Measurements from ENCODE around the gene ARHGAP42. TPM values are rescaled to one million over a fixed set of nuclear protein-coding genes. Genes with fewer than 3 reads are reported as not detected.

Gene ARHGAP42
- total RNA-seq, 5 donors from 2014 or later (not counting 1 experiment from before 2014, with no cell fraction given) = 0.13 to 0.82 (median 0.49) TPM

- H3K27ac ChIP-seq (ENCODE audit: low read length) = no peak overlapping the region
- H3K27me3 ChIP-seq (replicated peaks in 1 of 2; ENCODE audit: control insufficient read depth in 2 of 2, extremely low read depth in 1 of 2, insufficient read depth in 2 of 2, low read length in 1 of 2) = no peaks in the 10 kb centered on the region
- Mint-ChIP-seq H3K4me1 (no peaks in the 10 kb centered on the region), H3K4me3 (no peak overlapping the region), H3K9me3 (peaks cover 0 to 4% (median 3%) of the 10 kb centered on the region in 3 donors), H3K27me3 (no peaks in the 10 kb centered on the region), H3K36me3 (no peaks in the 10 kb centered on the region), H3K27ac (no peak overlapping the region)
- no peaks in the 10 kb centered on the region for H3K4me1 ChIP-seq (ENCODE audit: control insufficient read depth in 1 of 2, extremely low read depth in 1 of 2, insufficient read depth in 2 of 2, low read length in 2 of 2)
- DNase-seq (no peak), ATAC-seq (replicated peaks in 1 of 4) (no peak)
- H3K4me3 ChIP-seq (ENCODE audit: control insufficient read depth in 1 of 2, extremely low read depth in 1 of 2, low read length in 1 of 2) = no peak overlapping the region
- ChIA-PET CTCF (no interaction called here), POLR2A (no interaction called here)
- H3K9me3 ChIP-seq = no peaks in the 10 kb centered on the region
- no peaks in the 10 kb centered on the region for H3K36me3 ChIP-seq (ENCODE audit: control insufficient read depth in 2 of 2, extremely low read depth in 1 of 2, insufficient read depth in 1 of 2, low read length in 1 of 2)
Observed at GRCh38 chr11:100791103-100791502, 104.0 kb downstream of the ARHGAP42 start.

GRCh38 chr11:100791860-100792259 is 104.8 kb downstream of the ARHGAP42 start:
- H3K36me3 ChIP-seq (ENCODE audit: control insufficient read depth in 2 of 2, extremely low read depth in 1 of 2, insufficient read depth in 1 of 2, low read length in 1 of 2) = no peaks in the 10 kb centered on the region
- POLR2A ChIA-PET = no interaction called here

GRCh38 chr11:100793525-100793924 is 106.4 kb downstream of the ARHGAP42 start:
- Mint-ChIP-seq H3K4me3 (no peak overlapping the region), H3K27ac (no peak overlapping the region), H3K4me1 (no peaks in the 10 kb centered on the region), H3K27me3 (no peaks in the 10 kb centered on the region), H3K9me3 (peaks cover 0 to 4% (median 3%) of the 10 kb centered on the region in 3 donors), H3K36me3 (no peaks in the 10 kb centered on the region)
- Histone ChIP-seq H3K36me3 (ENCODE audit: control insufficient read depth in 2 of 2, extremely low read depth in 1 of 2, insufficient read depth in 1 of 2, low read length in 1 of 2) (no peaks in the 10 kb centered on the region), H3K27me3 (replicated peaks in 1 of 2; ENCODE audit: control insufficient read depth in 2 of 2, extremely low read depth in 1 of 2, insufficient read depth in 2 of 2, low read length in 1 of 2) (no peaks in the 10 kb centered on the region), H3K4me1 (ENCODE audit: control insufficient read depth in 1 of 2, extremely low read depth in 1 of 2, insufficient read depth in 2 of 2, low read length in 2 of 2) (no peaks in the 10 kb centered on the region), H3K27ac (ENCODE audit: low read length) (no peak overlapping the region), H3K9me3 (no peaks in the 10 kb centered on the region), H3K4me3 (ENCODE audit: control insufficient read depth in 1 of 2, extremely low read depth in 1 of 2, low read length in 1 of 2) (no peak overlapping the region)
- WGBS (ENCODE audit: insufficient coverage) = no CpG with 5 or more reads among the region's 2 CpGs
- ChIA-PET POLR2A (no interaction called here), CTCF (no interaction called here)
- DNase-seq (no peak), ATAC-seq (replicated peaks in 1 of 4) (no peak)

More at GRCh38 chr11:100791860-100792259, 104.8 kb downstream of the ARHGAP42 start:
- Mint-ChIP-seq H3K27ac (no peak overlapping the region), H3K4me3 (no peak overlapping the region), H3K9me3 (peaks cover 0 to 4% (median 3%) of the 10 kb centered on the region in 3 donors), H3K4me1 (no peaks in the 10 kb centered on the region), H3K36me3 (no peaks in the 10 kb centered on the region), H3K27me3 (no peaks in the 10 kb centered on the region)
- Histone ChIP-seq H3K4me3 (ENCODE audit: control insufficient read depth in 1 of 2, extremely low read depth in 1 of 2, low read length in 1 of 2) (no peak overlapping the region), H3K27me3 (replicated peaks in 1 of 2; ENCODE audit: control insufficient read depth in 2 of 2, extremely low read depth in 1 of 2, insufficient read depth in 2 of 2, low read length in 1 of 2) (no peaks in the 10 kb centered on the region), H3K27ac (ENCODE audit: low read length) (no peak overlapping the region), H3K9me3 (no peaks in the 10 kb centered on the region), H3K4me1 (ENCODE audit: control insufficient read depth in 1 of 2, extremely low read depth in 1 of 2, insufficient read depth in 2 of 2, low read length in 2 of 2) (no peaks in the 10 kb centered on the region)
- WGBS (ENCODE audit: insufficient coverage) = no CpG with 5 or more reads among the region's 1 CpG
- no peak for ATAC-seq (replicated peaks in 1 of 4)
- CTCF ChIA-PET = no interaction called here
- DNase-seq = no peak

- no CpG with 5 or more reads among the region's 2 CpGs for WGBS (ENCODE audit: insufficient coverage)
Observed at GRCh38 chr11:100794446-100794845, 107.4 kb downstream of the ARHGAP42 start.

DNA sequence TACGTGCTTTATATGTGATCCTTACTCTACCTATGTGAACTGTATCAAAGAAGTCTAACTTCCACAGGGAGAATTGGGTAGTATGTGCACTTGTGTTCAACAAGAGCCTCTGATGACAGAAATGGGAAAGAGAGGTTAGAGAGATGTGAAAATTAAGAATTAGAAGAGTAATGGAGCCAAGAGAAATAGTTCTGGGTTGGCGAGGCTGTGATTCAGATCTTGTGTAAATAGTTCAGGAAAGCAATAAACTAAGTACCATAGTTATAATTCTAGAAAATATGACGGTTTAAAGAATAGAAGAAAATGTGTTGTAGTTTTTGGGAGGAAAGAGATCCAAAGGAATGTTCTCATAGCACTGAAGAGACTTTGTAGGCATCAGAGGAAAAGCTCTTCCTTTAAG is 112.4 kb downstream of the ARHGAP42 start:
- POLR2A ChIA-PET = no interaction called here

More at GRCh38 chr11:100794446-100794845, 107.4 kb downstream of the ARHGAP42 start:
- CTCF ChIA-PET = interaction anchor here in 1 of 2 donors (0.6 kb wide), 1 partner anchor 9 kb away, joined by 3 read pairs; no protein-coding TSS in a partner anchor
- Mint-ChIP-seq H3K36me3 (no peaks in the 10 kb centered on the region), H3K4me1 (no peaks in the 10 kb centered on the region), H3K27me3 (no peaks in the 10 kb centered on the region), H3K9me3 (peaks cover 0 to 4% (median 0%) of the 10 kb centered on the region in 3 donors), H3K4me3 (no peak overlapping the region), H3K27ac (no peak overlapping the region)
- no peaks in the 10 kb centered on the region for H3K4me1 ChIP-seq (ENCODE audit: control insufficient read depth in 1 of 2, extremely low read depth in 1 of 2, insufficient read depth in 2 of 2, low read length in 2 of 2)
- H3K4me3 ChIP-seq (ENCODE audit: control insufficient read depth in 1 of 2, extremely low read depth in 1 of 2, low read length in 1 of 2) = no peak overlapping the region
- POLR2A ChIA-PET = no interaction called here
- H3K27ac ChIP-seq (ENCODE audit: low read length) = no peak overlapping the region
- H3K27me3 ChIP-seq (replicated peaks in 1 of 2; ENCODE audit: control insufficient read depth in 2 of 2, extremely low read depth in 1 of 2, insufficient read depth in 2 of 2, low read length in 1 of 2) = no peaks in the 10 kb centered on the region
- no peaks in the 10 kb centered on the region for H3K9me3 ChIP-seq
- DNase-seq = no peak
- no peaks in the 10 kb centered on the region for H3K36me3 ChIP-seq (ENCODE audit: control insufficient read depth in 2 of 2, extremely low read depth in 1 of 2, insufficient read depth in 1 of 2, low read length in 1 of 2)
- no peak for ATAC-seq (replicated peaks in 1 of 4)

GRCh38 chr11:100800202-100800601 is 113.1 kb downstream of the ARHGAP42 start:
- DNase-seq = no peak
- ChIA-PET CTCF (no interaction called here), POLR2A (no interaction called here)
- Histone ChIP-seq H3K9me3 (no peaks in the 10 kb centered on the region), H3K4me3 (ENCODE audit: control insufficient read depth in 1 of 2, extremely low read depth in 1 of 2, low read length in 1 of 2) (no peak overlapping the region), H3K36me3 (ENCODE audit: control insufficient read depth in 2 of 2, extremely low read depth in 1 of 2, insufficient read depth in 1 of 2, low read length in 1 of 2) (no peaks in the 10 kb centered on the region), H3K27me3 (replicated peaks in 1 of 2; ENCODE audit: control insufficient read depth in 2 of 2, extremely low read depth in 1 of 2, insufficient read depth in 2 of 2, low read length in 1 of 2) (no peaks in the 10 kb centered on the region), H3K27ac (ENCODE audit: low read length) (no peak overlapping the region), H3K4me1 (ENCODE audit: control insufficient read depth in 1 of 2, extremely low read depth in 1 of 2, insufficient read depth in 2 of 2, low read length in 2 of 2) (no peaks in the 10 kb centered on the region)
- H3K4me3 Mint-ChIP-seq = no peak overlapping the region
- H3K36me3 Mint-ChIP-seq = no peaks in the 10 kb centered on the region
- WGBS (ENCODE audit: insufficient coverage) = 56% methylated on average over 1 of the region's 2 CpGs
- H3K27ac Mint-ChIP-seq = no peak overlapping the region
- H3K27me3 Mint-ChIP-seq = no peaks in the 10 kb centered on the region
- ATAC-seq (replicated peaks in 1 of 4) = no peak
- no peaks in the 10 kb centered on the region for H3K4me1 Mint-ChIP-seq
- peaks cover 0 to 7% (median 2%) of the 10 kb centered on the region in 3 donors for H3K9me3 Mint-ChIP-seq

More for the DNA sequence above, 112.4 kb downstream of the ARHGAP42 start:
- no peak for DNase-seq
- no peak for ATAC-seq (replicated peaks in 1 of 4)
- H3K36me3 Mint-ChIP-seq = no peaks in the 10 kb centered on the region
- no peak overlapping the region for H3K27ac Mint-ChIP-seq
- no peaks in the 10 kb centered on the region for H3K4me1 Mint-ChIP-seq
- H3K36me3 ChIP-seq (ENCODE audit: control insufficient read depth in 2 of 2, extremely low read depth in 1 of 2, insufficient read depth in 1 of 2, low read length in 1 of 2) = no peaks in the 10 kb centered on the region
- H3K27me3 Mint-ChIP-seq = no peaks in the 10 kb centered on the region
- H3K4me3 ChIP-seq (ENCODE audit: control insufficient read depth in 1 of 2, extremely low read depth in 1 of 2, low read length in 1 of 2) = no peak overlapping the region
- H3K27ac ChIP-seq (ENCODE audit: low read length) = no peak overlapping the region
- H3K4me3 Mint-ChIP-seq = no peak overlapping the region
- H3K9me3 Mint-ChIP-seq = peaks cover 0 to 7% (median 0%) of the 10 kb centered on the region in 3 donors
- H3K9me3 ChIP-seq = no peaks in the 10 kb centered on the region
- no peaks in the 10 kb centered on the region for H3K27me3 ChIP-seq (replicated peaks in 1 of 2; ENCODE audit: control insufficient read depth in 2 of 2, extremely low read depth in 1 of 2, insufficient read depth in 2 of 2, low read length in 1 of 2)
- no peaks in the 10 kb centered on the region for H3K4me1 ChIP-seq (ENCODE audit: control insufficient read depth in 1 of 2, extremely low read depth in 1 of 2, insufficient read depth in 2 of 2, low read length in 2 of 2)
- WGBS (ENCODE audit: insufficient coverage) = no CpG with 5 or more reads among the region's 3 CpGs
- CTCF ChIA-PET = no interaction called here

Data from T-cell (primary cell).